Neural progenitor cell (in vitro differentiated cells): ENCODE data around the gene PMVK.

Source experiments
- EZH2 ChIP-seq: fragments of 200-600 bp; sonication (generic); IDR thresholded peaks from 2 replicates; pipeline ENCODE4 v1.6.1; 2017; ENCODE audit warnings: antibody characterized with exemption, mild to moderate bottlenecking, moderate library complexity
- TF ChIP-seq, protein P1 (sequence below): fragments of 200-600 bp; sonication (generic); IDR thresholded peaks from 2 replicates; pipeline ENCODE4 v1.5.1; 2017; ENCODE audit warnings: antibody characterized with exemption, mild to moderate bottlenecking

DNA sequence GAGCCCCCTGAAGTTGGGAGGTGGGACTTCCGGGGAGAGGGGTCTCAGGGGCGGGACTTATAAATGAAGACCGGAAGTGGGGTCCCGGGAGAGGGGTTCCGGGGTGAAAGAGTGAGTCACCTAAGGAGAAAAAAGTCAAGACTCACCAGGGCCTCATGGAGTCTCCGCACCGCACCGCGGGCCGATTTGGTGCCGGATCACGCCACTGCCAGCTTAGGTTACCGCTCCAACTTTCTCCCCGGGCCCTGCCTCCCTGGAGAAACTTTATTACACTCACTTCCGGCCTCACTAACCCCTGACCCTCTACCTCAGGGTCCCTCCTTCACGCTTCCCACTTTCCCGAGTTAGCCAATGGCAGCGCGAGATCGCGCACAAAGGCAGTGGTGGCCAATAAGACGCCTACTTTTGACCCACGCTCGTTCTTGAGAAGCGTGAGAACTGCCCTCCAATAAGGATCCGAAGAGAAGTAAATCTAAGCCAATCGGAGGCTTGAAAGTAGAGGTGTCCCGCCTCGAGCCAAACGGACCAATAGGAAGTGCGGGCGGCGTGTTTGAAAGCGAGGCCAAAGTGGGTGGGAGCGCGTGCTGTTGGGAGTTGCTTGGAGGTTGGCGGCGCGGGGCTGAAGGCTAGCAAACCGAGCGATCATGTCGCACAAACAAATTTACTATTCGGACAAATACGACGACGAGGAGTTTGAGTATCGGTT, 37.7 kb upstream of the PMVK start, which contains the start of gene CKS1B:
- TF ChIP-seq, protein P1, sequence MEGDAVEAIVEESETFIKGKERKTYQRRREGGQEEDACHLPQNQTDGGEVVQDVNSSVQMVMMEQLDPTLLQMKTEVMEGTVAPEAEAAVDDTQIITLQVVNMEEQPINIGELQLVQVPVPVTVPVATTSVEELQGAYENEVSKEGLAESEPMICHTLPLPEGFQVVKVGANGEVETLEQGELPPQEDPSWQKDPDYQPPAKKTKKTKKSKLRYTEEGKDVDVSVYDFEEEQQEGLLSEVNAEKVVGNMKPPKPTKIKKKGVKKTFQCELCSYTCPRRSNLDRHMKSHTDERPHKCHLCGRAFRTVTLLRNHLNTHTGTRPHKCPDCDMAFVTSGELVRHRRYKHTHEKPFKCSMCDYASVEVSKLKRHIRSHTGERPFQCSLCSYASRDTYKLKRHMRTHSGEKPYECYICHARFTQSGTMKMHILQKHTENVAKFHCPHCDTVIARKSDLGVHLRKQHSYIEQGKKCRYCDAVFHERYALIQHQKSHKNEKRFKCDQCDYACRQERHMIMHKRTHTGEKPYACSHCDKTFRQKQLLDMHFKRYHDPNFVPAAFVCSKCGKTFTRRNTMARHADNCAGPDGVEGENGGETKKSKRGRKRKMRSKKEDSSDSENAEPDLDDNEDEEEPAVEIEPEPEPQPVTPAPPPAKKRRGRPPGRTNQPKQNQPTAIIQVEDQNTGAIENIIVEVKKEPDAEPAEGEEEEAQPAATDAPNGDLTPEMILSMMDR = no peak
- no peak for TF ChIP-seq EZH2
